Epithelial cell of esophagus (primary cell): ENCODE results near the gene DYRK1A.
A peak's percentile ranks its signal among the peaks of the same experiment; 100 is the strongest.

ENCODE experiments used
- DNase-seq: peaks from one replicate; pipeline ENCODE4 v3.0.0; 2010; ENCODE audit warnings: low read depth
- H3K4me3 ChIP-seq: 2 replicates; pipeline ENCODE4 v1.5.1; 2011; ENCODE audit warnings: mild to moderate bottlenecking, low read length, control low read depth
- CTCF ChIP-seq: IDR thresholded peaks from 2 replicates; pipeline ENCODE4 v1.5.1; 2011; ENCODE audit warnings: low read depth, mild to moderate bottlenecking, low read length, control low read depth, inconsistent platforms; ENCODE audit not compliant: insufficient read depth; ENCODE audit errors: missing control alignments

The DYRK1A gene

GRCh38 chr21:37435120-37435519 is 68.5 kb downstream of the DYRK1A start:
- TF ChIP-seq CTCF = no peak
- peak; percentile 80 for DNase-seq
- H3K4me3 ChIP-seq = no peak overlapping the region

DNA sequence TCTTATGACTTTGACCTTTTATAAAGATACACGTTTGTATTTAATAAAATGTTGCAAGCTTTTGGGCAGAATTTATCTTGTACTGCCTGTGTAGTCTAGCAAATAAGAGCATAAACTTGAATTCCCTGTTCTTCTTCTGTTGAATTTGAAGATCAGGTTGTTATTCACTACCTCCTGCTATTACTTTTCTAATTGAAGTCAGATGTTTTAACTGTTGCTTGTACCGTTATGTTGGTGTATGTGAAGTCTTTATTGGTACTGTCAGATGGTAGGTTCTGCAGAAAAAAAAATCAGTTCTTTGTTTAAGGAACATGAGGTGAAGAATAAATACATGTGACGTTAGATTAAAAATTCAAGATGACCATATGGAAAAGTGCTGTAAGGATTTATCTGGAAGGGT is 69.1 kb downstream of the DYRK1A start:
- no peak for DNase-seq
- H3K4me3 ChIP-seq = no peak overlapping the region
- no peak for TF ChIP-seq CTCF

DNA sequence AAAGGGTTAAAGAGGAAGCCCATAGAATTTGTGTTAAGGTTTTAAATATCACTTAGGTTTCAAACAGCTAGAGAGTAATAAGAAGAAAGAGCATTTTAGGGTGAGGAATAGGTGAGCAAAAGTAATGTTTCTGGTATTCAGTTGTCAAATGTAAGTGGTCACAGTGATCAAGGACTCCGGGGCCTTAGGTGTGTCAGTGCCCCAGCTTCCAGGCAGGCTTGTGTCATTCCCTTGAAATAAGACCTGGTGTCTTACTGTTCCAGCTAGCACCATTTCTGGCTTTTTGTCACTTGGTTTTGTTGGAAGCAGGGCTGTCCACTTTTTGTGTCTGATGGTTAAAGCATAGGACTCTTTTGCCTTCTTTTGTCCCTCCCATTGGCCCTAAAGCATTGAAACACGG is 69.6 kb downstream of the DYRK1A start:
- no peak overlapping the region for H3K4me3 ChIP-seq
- no peak for TF ChIP-seq CTCF
- DNase-seq = no peak

- no peak for TF ChIP-seq CTCF
- H3K4me3 ChIP-seq = no peak overlapping the region
- DNase-seq = no peak
Measured at GRCh38 chr21:37437376-37438080, 71.0 kb downstream of the DYRK1A start.

DNA sequence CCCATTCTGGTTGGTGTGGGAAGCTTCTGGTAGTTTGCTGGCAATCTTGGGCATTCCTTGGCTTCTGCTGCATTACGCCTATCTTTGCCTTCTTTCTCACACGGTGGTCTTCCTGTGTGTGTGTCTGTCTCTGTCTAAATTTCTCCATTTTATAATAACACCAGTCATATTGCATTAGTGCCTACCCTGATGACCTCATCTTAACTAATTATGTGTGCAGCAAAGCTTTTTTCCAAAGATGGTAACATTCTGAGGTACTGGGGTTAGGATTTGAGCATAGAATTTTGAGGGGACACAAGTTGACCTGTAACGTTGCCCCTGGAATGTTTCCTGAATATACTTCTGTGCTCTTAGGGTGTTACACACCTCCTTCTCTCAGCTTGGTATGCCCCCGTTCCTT is 77.1 kb downstream of the DYRK1A start:
- TF ChIP-seq CTCF = no peak
- no peak for DNase-seq
- H3K4me3 ChIP-seq = no peak overlapping the region

DNA sequence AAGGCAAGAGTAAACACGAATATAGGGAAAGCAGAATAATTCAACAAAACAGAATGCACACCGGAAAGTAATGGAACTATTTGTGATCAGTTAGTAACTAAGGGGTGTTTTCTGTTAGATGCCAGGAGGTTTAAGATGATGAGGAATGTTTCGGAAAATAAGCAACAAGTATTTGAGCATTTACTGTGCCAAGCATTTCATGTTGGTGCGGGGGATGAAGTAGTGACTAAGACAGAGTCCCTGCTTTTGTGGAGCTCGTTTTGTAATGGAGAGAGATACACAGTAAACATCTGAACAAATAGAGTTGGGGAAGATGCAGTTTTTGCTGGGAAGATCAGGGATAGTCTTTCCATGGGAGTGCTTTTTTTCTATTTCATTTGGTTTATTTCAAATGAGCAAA is 78.7 kb downstream of the DYRK1A start:
- no peak for TF ChIP-seq CTCF
- no peak for DNase-seq
- no peak overlapping the region for H3K4me3 ChIP-seq

GRCh38 chr21:37446552-37446951 is 80.0 kb downstream of the DYRK1A start:
- no peak overlapping the region for H3K4me3 ChIP-seq
- TF ChIP-seq CTCF = no peak
- no peak for DNase-seq
